H9 (cell line): ENCODE measurements around the gene SLC37A4. TPM values are rescaled to one million over a fixed set of nuclear protein-coding genes. Genes with fewer than 3 reads are reported as not detected.

Experiments
- DNase-seq: peaks from one replicate; pipeline ENCODE4 v3.0.0-alpha.2; 2017
- H2AFZ ChIP-seq: one replicate; pipeline ENCODE4 v1.6.1; 2013; ENCODE audit warnings: mild to moderate bottlenecking, low read length, control low read depth, moderate library complexity
- H2AK5ac ChIP-seq: 2 replicates; pipeline ENCODE4 v1.6.1; 2013; ENCODE audit warnings: low read length, control low read depth, mixed read lengths; ENCODE audit not compliant: insufficient read length
- H2BK120ac ChIP-seq: one replicate; pipeline ENCODE4 v1.6.1; 2013; ENCODE audit warnings: low read depth, mild to moderate bottlenecking, low read length, control low read depth, inconsistent platforms; ENCODE audit not compliant: poor library complexity, severe bottlenecking
- H2BK12ac ChIP-seq: 2 replicates; pipeline ENCODE4 v1.6.1; 2013; ENCODE audit warnings: low read length, control low read depth, mixed read lengths, low read depth; ENCODE audit not compliant: insufficient read length
- H2BK15ac ChIP-seq: 2 replicates; pipeline ENCODE4 v1.6.1; 2013; ENCODE audit warnings: low read depth, low read length, control low read depth
- H2BK20ac ChIP-seq: one replicate; pipeline ENCODE4 v1.6.1; 2013; ENCODE audit warnings: low read depth, mild to moderate bottlenecking, low read length, control low read depth, inconsistent platforms; ENCODE audit not compliant: poor library complexity, severe bottlenecking
- H2BK5ac ChIP-seq: 2 replicates; pipeline ENCODE4 v1.6.1; 2013; ENCODE audit warnings: low read length, control low read depth, mixed read lengths; ENCODE audit not compliant: insufficient read length
- H3K14ac ChIP-seq: 2 replicates; pipeline ENCODE4 v1.6.1; 2013; ENCODE audit warnings: low read length, control low read depth; ENCODE audit not compliant: insufficient read depth
- H3K18ac ChIP-seq: 2 replicates; pipeline ENCODE4 v1.6.1; 2013; ENCODE audit warnings: low read depth, mild to moderate bottlenecking, mixed read lengths, low read length, control low read depth; ENCODE audit not compliant: insufficient read length
- H3K23ac ChIP-seq: 2 replicates; pipeline ENCODE4 v1.6.1; 2013; ENCODE audit warnings: low read length, control low read depth, mixed read lengths, low read depth; ENCODE audit not compliant: insufficient read length
- H3K23me2 ChIP-seq: 2 replicates; pipeline ENCODE4 v1.6.1; 2013; ENCODE audit warnings: low read depth, mild to moderate bottlenecking, mixed read lengths, low read length, control low read depth; ENCODE audit not compliant: insufficient read length, poor library complexity, severe bottlenecking
- H3K27ac ChIP-seq: 2 replicates; pipeline ENCODE4 v1.5.1; 2013; ENCODE audit warnings: low read length, control low read depth, mixed read lengths, low read depth; ENCODE audit not compliant: insufficient read length
- H3K27me3 ChIP-seq: 2 replicates; pipeline ENCODE4 v1.6.1; 2013; ENCODE audit warnings: low read length, control low read depth, inconsistent platforms; ENCODE audit not compliant: insufficient read depth
- H3K4ac ChIP-seq: 2 replicates; pipeline ENCODE4 v1.6.1; 2013; ENCODE audit warnings: low read depth, mild to moderate bottlenecking, control low read depth, inconsistent platforms, low read length, moderate library complexity
- H3K4me1 ChIP-seq: 2 replicates; pipeline ENCODE4 v1.6.1; 2013; ENCODE audit warnings: low read length, control low read depth, inconsistent platforms; ENCODE audit not compliant: insufficient read depth
- H3K4me2 ChIP-seq: 2 replicates; pipeline ENCODE4 v1.6.1; 2013; ENCODE audit warnings: low read length, control low read depth, mixed read lengths; ENCODE audit not compliant: insufficient read length, insufficient read depth
- H3K56ac ChIP-seq: 2 replicates; pipeline ENCODE4 v1.6.1; 2013; ENCODE audit warnings: low read depth, mild to moderate bottlenecking, mixed read lengths, low read length, control low read depth; ENCODE audit not compliant: insufficient read length
- H3K79me1 ChIP-seq: 2 replicates; pipeline ENCODE4 v1.6.1; 2013; ENCODE audit warnings: low read depth, mild to moderate bottlenecking, moderate library complexity, low read length, control low read depth, inconsistent platforms; ENCODE audit not compliant: insufficient read depth, poor library complexity, severe bottlenecking
- H3K79me2 ChIP-seq: 2 replicates; pipeline ENCODE4 v1.6.1; 2013; ENCODE audit warnings: low read length, control low read depth, inconsistent platforms; ENCODE audit not compliant: insufficient read depth
- H3K9ac ChIP-seq: 2 replicates; pipeline ENCODE4 v1.6.1; 2013; ENCODE audit warnings: low read length, control low read depth, mixed read lengths; ENCODE audit not compliant: insufficient read length; ENCODE audit errors: extremely low read depth
- H3K9me3 ChIP-seq: one replicate; pipeline ENCODE4 v1.6.1; 2013; ENCODE audit warnings: low read depth, low read length, inconsistent platforms; ENCODE audit not compliant: control insufficient read depth
- H3T11ph ChIP-seq: one replicate; pipeline ENCODE4 v1.6.1; 2013; ENCODE audit warnings: mild to moderate bottlenecking, low read length, control low read depth, inconsistent platforms
- H4K20me1 ChIP-seq: one replicate; pipeline ENCODE4 v1.6.1; 2013; ENCODE audit not compliant: control insufficient read depth, insufficient read length, insufficient read depth
- H4K5ac ChIP-seq: 2 replicates; pipeline ENCODE4 v1.6.1; 2013; ENCODE audit warnings: low read depth, mild to moderate bottlenecking, mixed read lengths, low read length, control low read depth; ENCODE audit not compliant: insufficient read length
- H4K8ac ChIP-seq: replicated peaks from 2 replicates; pipeline ENCODE4 v1.6.1; 2013; ENCODE audit warnings: low read length, control low read depth, mixed read lengths, low read depth; ENCODE audit not compliant: insufficient read length
- H4K91ac ChIP-seq: 2 replicates; pipeline ENCODE4 v1.6.1; 2013; ENCODE audit warnings: low read depth, mild to moderate bottlenecking, moderate library complexity, mixed read lengths, low read length, control low read depth; ENCODE audit not compliant: insufficient read length
- H3K27ac Mint-ChIP-seq, 3 experiments: 2 replicates in 2 of 3; 3 replicates in 1 of 3; pipeline ENCODE4 v1.8.0; 2020 to 2021; ENCODE audit warnings: mixed read lengths in 3 of 3, mild to moderate bottlenecking in 1 of 3, moderate library complexity in 1 of 3
- H3K27me3 Mint-ChIP-seq: 2 replicates; pipeline ENCODE4 v1.8.0; 2021; ENCODE audit warnings: low read depth, mild to moderate bottlenecking, moderate library complexity, mixed read lengths
- H3K36me3 Mint-ChIP-seq, 3 experiments: 2 replicates in 2 of 3; 3 replicates in 1 of 3; pipeline ENCODE4 v1.8.0; 2020 to 2021; ENCODE audit warnings: low read depth in 3 of 3, mixed read lengths in 3 of 3; ENCODE audit not compliant: insufficient read depth in 1 of 3
- H3K4me1 Mint-ChIP-seq, 2 experiments: 2 replicates each; pipeline ENCODE4 v1.8.0; 2020; ENCODE audit warnings: mixed read lengths in 2 of 2
- H3K4me3 Mint-ChIP-seq, 2 experiments: 2 replicates in 1 of 2; 3 replicates in 1 of 2; pipeline ENCODE4 v1.8.0; 2020 to 2021; ENCODE audit warnings: mild to moderate bottlenecking in 2 of 2, mixed read lengths in 2 of 2, moderate library complexity in 1 of 2
- H3K9me3 Mint-ChIP-seq, 2 experiments: 2 replicates in 1 of 2; 3 replicates in 1 of 2; pipeline ENCODE4 v1.8.0; 2020; ENCODE audit warnings: mild to moderate bottlenecking in 2 of 2, mixed read lengths in 2 of 2, moderate library complexity in 1 of 2
- WGBS: extraction: QIAGEN DNeasy Blood & Tissue Kit; methylation state at CpG from one replicate; pipeline ENCODE4 v1.1.7; 2013; ENCODE audit warnings: missing lambda C conversion rate, low lambda C conversion rate, mixed read lengths; ENCODE audit not compliant: insufficient read length; ENCODE audit errors: extremely low coverage; 5-methylcytosine and 5-hydroxymethylcytosine counted together
- total RNA-seq: library from RNA; stranded (reverse); gene quantifications from 2 replicates; pipeline ENCODE4 v1.2.1, GENCODE V29; 2021
- TF ChIP-seq, protein P1 (sequence below): fragments of 200-600 bp; sonication (generic); conservative IDR thresholded peaks from 3 replicates; pipeline ENCODE4 v1.8.0; 2021; ENCODE audit warnings: antibody characterized with exemption, mild to moderate bottlenecking

SLC37A4 gene
- total RNA-seq, 1 experiment from 2014 or later = 41.0 TPM

DNA sequence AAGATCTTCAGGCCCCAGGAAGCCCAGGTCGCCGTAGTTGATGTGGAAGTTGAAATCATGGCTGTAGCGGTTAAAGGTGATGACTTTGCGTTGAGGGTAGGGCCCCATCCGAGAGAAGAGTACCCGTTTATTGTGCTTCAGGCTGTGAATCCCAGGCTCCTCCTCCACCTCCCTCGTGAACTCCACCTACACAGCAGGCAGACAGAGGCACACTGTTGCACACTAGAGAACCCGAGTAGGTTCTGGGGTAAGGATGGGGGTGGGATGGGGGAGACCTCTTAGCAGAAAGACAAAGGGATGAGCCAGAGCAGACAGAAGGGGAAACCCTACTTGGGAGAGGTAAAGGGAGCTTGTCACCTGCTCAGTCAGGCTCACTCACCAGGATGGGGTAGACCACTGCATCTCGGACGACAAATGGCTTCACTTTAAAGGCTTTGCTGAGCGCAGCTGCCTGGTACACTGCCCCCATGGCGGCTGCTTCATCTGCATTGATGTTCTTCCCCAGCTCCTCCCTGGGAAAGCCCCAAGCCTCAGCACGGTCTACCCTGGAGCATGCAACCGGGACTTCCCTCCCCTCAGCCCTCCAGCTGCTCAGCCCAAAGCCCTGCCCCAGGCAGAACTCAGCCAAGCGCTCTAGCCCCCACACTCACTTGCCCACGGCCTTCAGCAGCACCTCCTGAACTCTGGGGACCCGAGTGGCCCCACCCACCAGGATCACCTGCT is 20.9 kb upstream of the SLC37A4 start:
- H2AFZ ChIP-seq = no peak overlapping the region
- TF ChIP-seq, protein P1, sequence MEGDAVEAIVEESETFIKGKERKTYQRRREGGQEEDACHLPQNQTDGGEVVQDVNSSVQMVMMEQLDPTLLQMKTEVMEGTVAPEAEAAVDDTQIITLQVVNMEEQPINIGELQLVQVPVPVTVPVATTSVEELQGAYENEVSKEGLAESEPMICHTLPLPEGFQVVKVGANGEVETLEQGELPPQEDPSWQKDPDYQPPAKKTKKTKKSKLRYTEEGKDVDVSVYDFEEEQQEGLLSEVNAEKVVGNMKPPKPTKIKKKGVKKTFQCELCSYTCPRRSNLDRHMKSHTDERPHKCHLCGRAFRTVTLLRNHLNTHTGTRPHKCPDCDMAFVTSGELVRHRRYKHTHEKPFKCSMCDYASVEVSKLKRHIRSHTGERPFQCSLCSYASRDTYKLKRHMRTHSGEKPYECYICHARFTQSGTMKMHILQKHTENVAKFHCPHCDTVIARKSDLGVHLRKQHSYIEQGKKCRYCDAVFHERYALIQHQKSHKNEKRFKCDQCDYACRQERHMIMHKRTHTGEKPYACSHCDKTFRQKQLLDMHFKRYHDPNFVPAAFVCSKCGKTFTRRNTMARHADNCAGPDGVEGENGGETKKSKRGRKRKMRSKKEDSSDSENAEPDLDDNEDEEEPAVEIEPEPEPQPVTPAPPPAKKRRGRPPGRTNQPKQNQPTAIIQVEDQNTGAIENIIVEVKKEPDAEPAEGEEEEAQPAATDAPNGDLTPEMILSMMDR = no peak
- 0 out of 2 replicates have a peak, but pooled peaks cover 3% of the 10 kb centered on the region for H3K27me3 ChIP-seq
- H3K4ac ChIP-seq = no peak overlapping the region
- no peak overlapping the region for H3K14ac ChIP-seq
- H3K23ac ChIP-seq = no peak overlapping the region
- H3K79me1 ChIP-seq = peaks cover 13% of the 10 kb centered on the region
- H3K23me2 ChIP-seq = peaks cover 6% of the 10 kb centered on the region
- no peak overlapping the region for H3K27ac ChIP-seq
- H3K36me3 Mint-ChIP-seq = peaks cover 84 to 96% (median 90%) of the 10 kb centered on the region in 3 experiments
- no peaks in the 10 kb centered on the region for H3K9me3 Mint-ChIP-seq
- H3K79me2 ChIP-seq = peaks cover 10% of the 10 kb centered on the region
- no peak overlapping the region for H2BK12ac ChIP-seq
- no peak overlapping the region for H3K9ac ChIP-seq
- H4K91ac ChIP-seq = no peak overlapping the region
- no peak overlapping the region for H3K27ac Mint-ChIP-seq
- peaks cover 8 to 12% of the 10 kb centered on the region in 2 experiments for H3K4me1 Mint-ChIP-seq
- no peaks in the 10 kb centered on the region for H3K27me3 Mint-ChIP-seq
- H3T11ph ChIP-seq = no peak overlapping the region
- no peak overlapping the region for H3K4me2 ChIP-seq
- no peak overlapping the region for H2BK5ac ChIP-seq
- no peak overlapping the region for H3K56ac ChIP-seq
- DNase-seq = no peak
- no peak overlapping the region for H2BK120ac ChIP-seq
- H2AK5ac ChIP-seq = no peak overlapping the region
- no peak overlapping the region for H2BK20ac ChIP-seq
- no peak overlapping the region for H3K18ac ChIP-seq
- WGBS = no CpG with 5 or more reads among the region's 17 CpGs
- H4K5ac ChIP-seq = no peak overlapping the region
- H2BK15ac ChIP-seq = no peak overlapping the region
- H3K4me1 ChIP-seq = no peaks in the 10 kb centered on the region; the same call in 1 of the 2 replicates
- H3K4me3 Mint-ChIP-seq = no peak overlapping the region; a peak in 1 of 5 replicates
- H4K20me1 ChIP-seq = no peaks in the 10 kb centered on the region
- no peaks in the 10 kb centered on the region for H3K9me3 ChIP-seq
- no peak overlapping the region for H4K8ac ChIP-seq
